GM18499 (cell line): ENCODE measurements around the gene KNSTRN.

ENCODE experiments used
- ATAC-seq: cut with Tn5 transposase; IDR thresholded peaks from one replicate; pipeline ENCODE4 v1.9.1; 2021; ENCODE audit warnings: moderate number of reproducible peaks; ENCODE audit not compliant: insufficient read depth, unreplicated experiment

The KNSTRN gene, protein sequence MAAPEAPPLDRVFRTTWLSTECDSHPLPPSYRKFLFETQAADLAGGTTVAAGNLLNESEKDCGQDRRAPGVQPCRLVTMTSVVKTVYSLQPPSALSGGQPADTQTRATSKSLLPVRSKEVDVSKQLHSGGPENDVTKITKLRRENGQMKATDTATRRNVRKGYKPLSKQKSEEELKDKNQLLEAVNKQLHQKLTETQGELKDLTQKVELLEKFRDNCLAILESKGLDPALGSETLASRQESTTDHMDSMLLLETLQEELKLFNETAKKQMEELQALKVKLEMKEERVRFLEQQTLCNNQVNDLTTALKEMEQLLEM

GRCh38 chr15:40382580-40383456 lies at the start of gene KNSTRN:
KNSTRN (plus strand) TSS chr15:40382721; CDS start chr15:40382836, 115 bp downstream.
- ATAC-seq, result peak; percentile 87

- no peak for ATAC-seq
Measured at GRCh38 chr15:40333922-40334492, 48.5 kb upstream of the KNSTRN start.

- ATAC-seq, result no peak
Measured at GRCh38 chr15:40334541-40334940, 48.0 kb upstream of the KNSTRN start.

DNA sequence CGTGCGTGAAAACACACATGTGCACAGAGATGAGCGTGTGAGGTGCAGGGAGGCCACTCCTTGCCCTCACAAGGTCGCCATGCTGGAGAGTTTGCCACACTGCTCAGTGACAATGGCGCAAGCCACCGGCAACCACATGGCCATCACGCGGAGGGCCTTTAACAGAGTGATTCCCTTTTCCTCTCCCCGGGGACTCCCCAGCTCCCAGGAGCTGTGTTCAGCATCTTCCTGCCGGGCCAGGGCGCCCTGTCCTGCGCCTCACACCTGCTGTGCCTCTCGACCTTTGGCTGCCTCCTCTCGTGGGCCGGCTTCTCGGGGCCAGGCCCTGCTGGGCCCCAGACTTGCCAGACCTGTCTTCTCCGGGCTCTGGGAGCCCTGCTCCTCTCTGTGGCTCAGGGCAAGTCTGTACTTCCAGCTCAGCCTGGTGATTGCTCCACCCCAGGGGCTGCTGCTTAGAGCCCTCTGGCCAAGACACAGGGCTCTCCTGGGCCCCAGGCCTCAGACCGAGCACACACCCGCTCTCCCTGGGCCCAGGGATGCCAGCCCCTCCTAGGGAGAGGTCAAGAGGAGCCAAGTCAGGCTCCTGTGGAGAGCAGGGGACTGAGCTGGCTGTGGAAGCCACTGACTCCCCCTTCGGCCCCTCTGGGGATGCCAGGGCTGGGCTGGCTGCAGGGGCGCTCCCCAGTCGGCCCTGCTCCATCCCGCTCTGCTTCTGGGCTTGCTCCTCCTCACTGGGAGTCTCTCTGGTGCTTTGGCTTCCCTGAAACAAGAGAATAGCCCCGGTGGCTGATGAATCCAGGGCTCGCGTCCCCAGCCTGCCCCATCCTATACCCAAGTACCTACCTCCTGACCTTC lies 47.4 kb upstream of the KNSTRN start:
- ATAC-seq, result no peak

- no peak for ATAC-seq
Measured at GRCh38 chr15:40335938-40336743, 46.4 kb upstream of the KNSTRN start.

DNA sequence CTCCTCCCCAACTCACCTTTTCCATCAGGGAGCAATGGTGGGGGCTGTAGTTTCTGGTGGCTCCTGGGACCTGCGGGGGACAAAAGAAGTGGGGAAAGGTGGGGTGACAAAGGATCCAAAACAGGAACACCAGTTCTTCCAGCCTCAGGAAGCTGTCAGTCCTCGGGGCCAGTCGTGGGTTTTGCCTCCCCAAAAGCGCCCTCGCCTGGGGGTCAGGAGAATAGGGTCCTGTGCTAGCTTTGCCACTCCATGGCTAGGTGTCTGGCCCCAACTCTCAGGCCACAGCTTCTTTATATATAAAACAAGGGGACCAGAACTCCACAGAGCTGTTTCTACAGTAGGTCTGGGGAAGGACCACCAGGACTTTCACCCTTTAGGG lies 45.8 kb upstream of the KNSTRN start:
- no peak for ATAC-seq

DNA sequence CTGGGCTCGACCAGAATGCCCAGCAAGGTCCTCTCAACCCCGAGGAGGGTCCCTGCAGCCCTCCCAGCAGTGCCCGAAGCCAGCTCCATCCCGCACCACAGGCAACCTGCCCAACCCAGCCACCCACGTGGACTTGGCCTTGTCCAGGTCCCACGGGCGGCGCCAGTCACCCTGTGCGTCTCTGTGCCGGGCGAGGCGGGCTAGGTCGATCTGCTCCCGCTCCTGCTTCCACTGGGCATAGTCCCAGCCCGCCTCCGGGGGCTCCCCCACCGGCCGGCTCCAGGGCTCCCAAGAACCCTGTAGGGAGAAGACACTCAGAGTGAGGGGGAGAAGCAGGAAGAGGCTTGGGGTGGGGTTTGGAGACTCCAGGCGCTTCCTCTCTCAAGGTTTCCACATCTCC lies 44.9 kb upstream of the KNSTRN start:
- ATAC-seq, result no peak

GRCh38 chr15:40338041-40338657 lies 44.4 kb upstream of the KNSTRN start:
- no peak for ATAC-seq

- no peak for ATAC-seq
Measured at GRCh38 chr15:40338921-40339620, 43.5 kb upstream of the KNSTRN start.

DNA sequence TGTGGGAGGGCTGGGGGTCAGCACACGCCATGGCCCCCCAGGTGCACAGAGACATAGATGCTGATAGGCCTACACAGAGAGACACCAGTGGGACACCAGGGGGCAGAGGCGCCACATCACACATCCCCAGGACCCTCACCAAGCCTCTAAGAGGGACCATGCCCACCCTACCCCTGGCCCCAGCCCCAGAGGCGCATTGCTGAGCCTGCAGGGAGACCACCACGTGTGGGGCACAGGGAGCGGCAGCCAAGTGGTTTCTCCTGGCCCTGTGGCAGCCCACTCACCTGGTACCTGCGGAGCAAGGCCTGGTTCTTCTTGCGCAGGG lies 42.9 kb upstream of the KNSTRN start:
- ATAC-seq, result no peak

- no peak for ATAC-seq
Measured at GRCh38 chr15:40340038-40340739, 42.3 kb upstream of the KNSTRN start.

GRCh38 chr15:40340740-40341400 lies 41.7 kb upstream of the KNSTRN start, which contains the start of gene CCDC9B:
CCDC9B (minus strand) TSS chr15:40340939; CDS start chr15:40340819, 120 bp downstream.
- ATAC-seq, result no peak

DNA sequence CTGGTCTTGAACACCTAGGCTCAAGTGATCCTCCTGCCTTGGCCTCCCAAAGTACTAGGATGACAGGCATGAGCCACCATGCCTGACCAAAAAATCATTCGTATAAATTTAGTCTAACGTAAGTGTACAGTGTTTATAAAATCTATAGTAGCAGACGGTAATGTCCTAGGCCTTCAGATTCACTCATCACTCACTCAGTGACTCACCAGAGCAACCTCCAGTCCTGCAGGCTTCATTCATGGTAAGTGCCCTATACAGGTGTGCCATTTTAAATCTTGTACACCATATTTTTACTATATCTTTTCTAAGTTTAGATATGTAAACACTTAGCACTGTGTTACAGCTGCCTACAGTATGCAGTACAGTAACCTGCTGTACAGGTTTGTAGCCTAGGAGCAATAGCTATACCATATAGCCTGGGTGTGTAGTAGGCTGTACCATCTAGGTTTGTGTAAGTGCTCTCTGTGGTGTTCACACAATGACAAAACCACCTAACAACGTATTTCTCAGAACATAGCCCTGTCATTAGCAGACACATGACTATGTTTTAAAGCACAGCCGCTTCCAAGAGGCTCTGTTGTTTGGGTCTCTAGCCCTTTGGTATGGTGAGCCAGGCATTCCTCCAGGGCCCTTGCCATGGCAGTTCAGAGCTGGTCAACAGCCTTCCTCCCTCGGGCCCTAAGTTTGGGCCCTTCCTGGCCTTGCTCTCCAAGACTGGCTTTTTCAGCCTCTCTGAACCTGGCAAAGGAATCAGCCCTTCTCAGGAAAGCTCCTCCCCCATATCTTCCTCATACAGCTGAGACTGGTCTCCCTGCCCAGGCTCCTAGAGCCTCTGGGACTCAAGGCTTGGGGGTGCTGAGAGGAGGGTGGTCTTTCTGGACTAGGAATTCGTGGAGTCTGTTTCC lies 39.9 kb upstream of the KNSTRN start:
- ATAC-seq, result no peak

DNA sequence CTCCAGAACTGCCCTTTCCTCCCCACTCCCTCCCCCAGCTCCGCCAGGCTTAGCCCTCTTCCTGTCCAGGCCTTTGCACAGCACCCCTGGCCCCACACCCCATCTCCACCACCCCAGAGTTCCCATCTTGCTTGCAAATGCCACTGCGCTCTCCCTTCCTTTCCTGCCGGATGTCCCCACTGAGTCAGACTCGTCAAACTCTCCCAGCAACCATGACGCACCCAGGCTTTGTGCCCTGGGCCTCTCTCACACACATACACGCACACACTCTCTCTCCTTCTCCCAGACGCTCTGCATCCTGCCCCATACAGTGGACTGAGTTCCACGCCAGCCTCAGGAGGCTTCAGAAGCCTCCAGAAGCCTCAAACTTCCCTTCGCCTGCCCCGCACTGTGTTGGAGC lies 39.0 kb upstream of the KNSTRN start:
- ATAC-seq, result no peak

DNA sequence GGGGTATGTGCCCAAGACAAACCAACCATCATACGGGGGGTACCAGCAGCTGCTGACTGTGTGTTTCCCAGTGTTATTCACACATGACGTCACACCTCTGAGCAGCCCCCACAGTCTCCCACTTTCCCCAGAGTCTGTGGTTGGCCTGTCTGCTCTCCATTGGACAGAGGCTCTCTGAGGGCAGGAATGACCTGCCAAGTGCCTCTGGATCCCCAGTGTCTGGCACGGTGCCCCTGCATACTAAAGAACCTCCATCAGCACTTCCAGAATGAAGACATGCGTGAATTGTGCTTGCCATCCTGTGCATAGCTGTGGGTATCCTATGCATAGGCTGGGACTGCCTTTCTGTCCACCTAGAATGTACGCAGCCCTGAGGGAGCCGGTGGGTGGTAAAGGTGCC lies 38.3 kb upstream of the KNSTRN start:
- no peak for ATAC-seq

- ATAC-seq, result no peak
Measured at GRCh38 chr15:40344631-40345120, 37.8 kb upstream of the KNSTRN start.
